Fibroblast of mammary gland (primary cell): ENCODE measurements around the gene LMAN1L.

Experiments
- DNase-seq: peaks from one replicate; pipeline ENCODE4 v3.0.0-alpha.2; 2010; ENCODE audit warnings: low read depth
- H3K4me3 ChIP-seq: 2 replicates; pipeline ENCODE4 v1.5.1; 2011; ENCODE audit warnings: low read depth, mild to moderate bottlenecking, low read length, moderate library complexity; ENCODE audit not compliant: control insufficient read depth
- TF ChIP-seq, protein P1 (sequence below): conservative IDR thresholded peaks from 2 replicates; pipeline ENCODE4 v1.5.1; 2011; ENCODE audit warnings: low read depth, low read length, inconsistent platforms; ENCODE audit not compliant: control insufficient read depth, insufficient read depth

The LMAN1L gene

DNA sequence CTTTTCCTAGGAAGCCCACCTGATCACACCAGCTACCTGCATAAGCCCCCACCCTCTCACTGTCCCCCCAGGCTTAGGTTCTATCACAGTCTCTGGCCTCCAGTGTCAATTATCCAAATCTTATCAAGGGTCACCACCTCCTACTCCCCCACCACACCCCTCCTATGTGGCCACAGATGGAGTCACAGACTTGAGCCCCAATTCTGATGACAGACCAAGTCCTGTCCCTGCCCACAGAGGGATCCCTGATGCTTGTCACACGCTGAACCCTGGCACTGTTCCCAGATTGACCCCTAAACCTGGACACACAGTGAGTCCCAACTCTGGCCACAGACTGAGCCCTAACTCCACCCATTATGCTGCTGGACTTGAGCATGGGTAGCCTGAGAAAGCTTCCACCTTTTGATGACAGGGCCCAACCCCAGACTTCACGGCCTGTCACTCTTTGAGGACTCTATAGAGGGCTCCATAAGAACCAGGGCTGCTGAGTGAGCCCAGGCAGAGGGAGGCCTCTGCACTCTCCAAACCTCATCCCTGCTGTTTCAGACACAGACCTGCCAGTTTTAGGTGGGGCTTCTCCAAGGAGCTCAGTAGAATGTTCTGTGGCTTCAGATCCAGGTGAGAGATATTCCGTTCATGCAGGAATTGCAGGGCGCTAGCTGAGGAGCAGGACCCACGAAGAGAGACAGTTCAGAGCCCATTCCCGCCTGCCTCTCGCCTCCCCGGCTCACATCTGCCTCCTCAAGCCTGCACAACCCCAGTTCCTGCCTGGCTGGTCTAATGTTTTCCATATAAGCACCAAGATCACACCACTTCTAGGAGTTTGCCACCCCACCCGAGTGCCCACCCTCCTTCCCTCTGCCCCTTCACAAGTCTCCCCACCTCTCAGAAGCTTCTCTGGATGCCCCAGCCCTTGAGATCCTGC is 28.5 kb downstream of the LMAN1L start:
- H3K4me3 ChIP-seq, result no peak overlapping the region
- TF ChIP-seq, protein P1, sequence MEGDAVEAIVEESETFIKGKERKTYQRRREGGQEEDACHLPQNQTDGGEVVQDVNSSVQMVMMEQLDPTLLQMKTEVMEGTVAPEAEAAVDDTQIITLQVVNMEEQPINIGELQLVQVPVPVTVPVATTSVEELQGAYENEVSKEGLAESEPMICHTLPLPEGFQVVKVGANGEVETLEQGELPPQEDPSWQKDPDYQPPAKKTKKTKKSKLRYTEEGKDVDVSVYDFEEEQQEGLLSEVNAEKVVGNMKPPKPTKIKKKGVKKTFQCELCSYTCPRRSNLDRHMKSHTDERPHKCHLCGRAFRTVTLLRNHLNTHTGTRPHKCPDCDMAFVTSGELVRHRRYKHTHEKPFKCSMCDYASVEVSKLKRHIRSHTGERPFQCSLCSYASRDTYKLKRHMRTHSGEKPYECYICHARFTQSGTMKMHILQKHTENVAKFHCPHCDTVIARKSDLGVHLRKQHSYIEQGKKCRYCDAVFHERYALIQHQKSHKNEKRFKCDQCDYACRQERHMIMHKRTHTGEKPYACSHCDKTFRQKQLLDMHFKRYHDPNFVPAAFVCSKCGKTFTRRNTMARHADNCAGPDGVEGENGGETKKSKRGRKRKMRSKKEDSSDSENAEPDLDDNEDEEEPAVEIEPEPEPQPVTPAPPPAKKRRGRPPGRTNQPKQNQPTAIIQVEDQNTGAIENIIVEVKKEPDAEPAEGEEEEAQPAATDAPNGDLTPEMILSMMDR, result no peak
- DNase-seq, result no peak

DNA sequence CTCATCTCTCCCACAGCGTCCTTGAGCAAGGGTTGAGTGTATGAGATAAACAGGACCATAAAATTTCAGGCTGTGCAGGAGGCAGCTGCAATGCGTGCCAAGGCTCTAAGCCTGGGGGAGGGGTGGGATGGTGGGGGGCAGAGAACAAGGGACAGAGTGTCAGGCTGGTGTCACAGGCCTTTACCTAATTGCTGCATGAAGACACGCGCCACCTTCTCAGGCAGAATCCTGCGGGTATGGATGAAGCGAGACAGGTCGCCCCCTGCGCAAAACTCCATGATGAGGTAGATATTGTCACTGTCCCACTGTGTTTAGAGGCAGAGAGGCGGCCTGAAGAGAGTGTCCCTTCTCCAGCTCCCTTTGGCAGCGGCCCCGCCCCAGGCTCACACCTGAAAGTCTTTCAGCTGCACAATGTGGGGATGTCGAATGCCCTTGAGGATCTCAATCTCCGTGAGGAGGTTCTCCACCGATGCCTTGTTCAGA is 29.3 kb downstream of the LMAN1L start:
- H3K4me3 ChIP-seq, result peak overlapping the region; percentile 80
- no peak for DNase-seq
- TF ChIP-seq, protein P1, result no peak

DNA sequence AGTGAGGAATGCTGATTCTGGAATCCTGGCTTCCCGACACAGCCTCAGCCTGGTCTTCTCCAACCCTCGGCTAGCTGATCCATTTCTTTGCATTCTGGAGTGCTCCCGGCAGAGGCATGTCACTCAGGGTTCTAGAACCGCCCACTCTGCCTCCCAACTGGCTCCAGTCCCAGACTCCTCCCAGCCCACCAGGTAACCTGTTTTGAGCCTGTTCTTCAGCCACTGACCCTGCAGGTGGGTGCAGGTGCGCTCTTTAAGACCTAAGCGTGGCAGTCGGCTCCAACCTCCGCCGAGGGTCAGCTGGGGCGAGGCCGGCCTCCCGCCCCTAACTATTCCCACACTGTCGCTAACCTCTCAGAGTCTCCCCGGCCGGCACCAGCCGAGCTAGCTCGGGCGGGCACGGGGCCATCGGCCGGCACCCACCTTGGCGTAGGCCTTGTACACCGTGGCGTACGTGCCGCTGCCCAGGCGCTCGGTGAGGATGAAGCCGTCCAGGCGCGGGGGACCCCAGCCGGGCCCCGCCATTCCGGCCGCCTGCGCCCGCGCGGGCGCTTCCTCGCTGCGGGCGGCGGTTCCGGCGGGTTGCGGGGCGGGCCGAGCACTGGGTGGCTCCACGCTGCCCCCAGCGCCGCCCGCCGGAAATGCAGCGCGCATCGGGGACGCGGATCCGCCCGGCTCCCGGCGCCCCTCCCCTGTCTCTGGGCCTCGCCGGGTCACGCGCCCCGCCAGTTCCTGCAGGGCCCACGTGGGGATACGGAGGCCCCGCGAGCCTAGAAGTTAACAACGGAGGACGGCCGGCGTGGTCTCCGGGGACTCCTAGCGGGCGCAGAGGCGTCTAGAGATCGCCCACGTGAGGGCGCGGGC is 30.2 kb downstream of the LMAN1L start, which contains the start of gene ULK3:
Gene ULK3 (minus strand): TSS at position 576 of the 864 bp plus-strand sequence. CDS start 51 bp downstream, at position 525.
- H3K4me3 ChIP-seq, result peak within 1 kb of the TSS; percentile 80
- TF ChIP-seq, protein P1, result no peak
- DNase-seq, result peak; percentile 76

DNA sequence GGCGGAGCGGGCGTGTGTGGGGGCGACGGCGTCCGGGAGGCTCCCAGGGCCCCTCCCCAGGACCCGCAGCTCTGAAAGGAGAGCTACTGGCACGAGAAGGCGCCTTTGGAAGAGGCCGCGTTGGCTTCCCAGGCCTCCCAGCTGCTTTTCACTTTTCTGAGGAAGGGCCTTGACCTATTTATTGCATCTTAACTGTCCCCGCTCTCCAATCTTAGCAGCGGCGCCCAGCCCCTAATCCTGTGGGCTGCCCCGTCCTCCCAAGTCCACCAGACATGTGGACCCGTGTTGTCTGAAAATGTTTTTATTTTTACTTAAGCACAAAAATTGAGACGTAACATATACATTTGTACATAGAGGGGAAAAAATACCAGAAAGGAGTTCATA is 30.8 kb downstream of the LMAN1L start:
- no peak for DNase-seq
- H3K4me3 ChIP-seq, result peak overlapping the region; percentile 31
- TF ChIP-seq, protein P1, result no peak

DNA sequence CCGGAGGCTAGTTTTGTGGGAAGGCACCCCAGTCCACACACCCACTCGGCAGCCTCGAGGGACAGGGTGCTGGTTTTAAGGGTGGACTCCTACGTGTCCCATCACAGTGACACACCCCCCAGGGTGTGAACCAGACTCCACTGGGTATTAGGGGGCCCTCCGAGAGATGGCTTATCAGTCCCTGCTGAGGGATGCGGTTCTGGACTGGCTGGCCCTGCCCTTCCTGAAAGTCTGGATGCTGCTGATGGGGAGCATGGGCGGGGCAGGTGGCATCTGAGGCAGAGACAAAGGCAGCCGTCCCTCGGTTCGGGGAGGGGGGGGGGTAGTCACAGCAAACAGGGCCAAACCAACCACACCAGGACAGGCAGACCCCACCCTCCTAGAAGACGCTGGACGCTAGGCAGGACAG is 31.3 kb downstream of the LMAN1L start:
- DNase-seq, result no peak
- H3K4me3 ChIP-seq, result no peak overlapping the region
- TF ChIP-seq, protein P1, result no peak

DNA sequence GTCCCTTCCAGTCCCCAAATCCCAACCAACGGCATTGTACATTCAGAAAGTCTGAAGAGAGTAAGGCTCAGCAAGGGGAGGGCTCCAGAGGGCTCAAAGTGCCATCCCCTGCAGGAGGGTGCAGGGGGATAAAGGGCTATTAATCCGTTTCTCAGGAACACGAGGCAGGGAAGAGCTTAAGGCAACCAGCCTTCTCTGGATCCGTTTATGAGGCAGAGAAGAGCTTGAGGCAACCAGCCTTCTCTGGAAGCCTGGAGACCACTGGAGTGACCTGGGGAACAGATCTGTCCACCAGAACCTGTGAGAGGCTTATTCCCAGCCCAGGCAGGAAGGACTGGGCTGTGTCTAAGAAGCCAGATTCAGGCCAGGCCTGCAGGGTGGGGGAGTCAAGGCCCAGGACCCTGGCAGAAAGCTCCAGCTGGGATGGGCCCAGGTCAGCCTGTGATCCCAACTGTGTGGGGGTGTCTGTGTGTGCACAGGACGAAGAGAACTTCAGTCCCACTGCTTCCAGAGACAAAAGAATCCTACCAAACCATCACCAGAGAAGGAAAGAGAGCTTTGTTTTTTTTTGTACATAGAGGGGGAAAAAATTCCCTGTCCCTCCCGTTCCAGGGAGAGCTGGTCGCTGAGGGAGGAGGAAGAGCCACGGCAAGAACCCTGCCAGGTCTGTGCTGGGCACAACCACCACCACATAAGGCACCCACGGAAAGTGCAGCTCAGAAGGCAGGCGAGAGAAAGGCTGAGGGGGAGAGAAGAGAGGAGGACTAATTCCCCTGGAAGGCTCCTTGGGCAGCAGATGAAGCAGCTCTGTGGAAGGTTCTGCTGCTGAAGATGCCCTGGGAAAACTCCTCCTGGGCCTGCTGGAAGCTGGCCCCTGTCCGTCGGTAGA is 31.9 kb downstream of the LMAN1L start:
- H3K4me3 ChIP-seq, result no peak overlapping the region
- TF ChIP-seq, protein P1, result no peak
- no peak for DNase-seq
